Fibroblast of villous mesenchyme (primary cell): ENCODE results near the gene JAG1. TPM values are rescaled to one million over a fixed set of nuclear protein-coding genes. Genes with fewer than 3 reads are reported as not detected.

Experiments
- DNase-seq: peaks from one replicate; pipeline ENCODE4 v3.0.0-alpha.2; 2010; ENCODE audit warnings: low read depth
- H3K4me3 ChIP-seq: 2 replicates; pipeline ENCODE4 v1.5.1; 2011; ENCODE audit warnings: low read depth, mild to moderate bottlenecking, low read length
- CTCF ChIP-seq: IDR thresholded peaks from 2 replicates; pipeline ENCODE4 v1.5.1; 2012; ENCODE audit warnings: low read depth, mild to moderate bottlenecking, low read length; ENCODE audit not compliant: insufficient read depth
- total RNA-seq: library from RNA; depleted of rRNA; stranded (reverse); fragments of >200 nt; gene quantifications from 2 replicates; pipeline ENCODE4 v1.2.3, GENCODE V29; 2012

The JAG1 gene
- total RNA-seq, 1 donor, result 12.1 TPM

- H3K4me3 ChIP-seq, result no peak overlapping the region
- TF ChIP-seq CTCF, result no peak
- DNase-seq, result no peak
These were observed 28.6 kb downstream of the JAG1 start for GRCh38 chr20:10645205-10645570.

- no peak for TF ChIP-seq CTCF
- no peak overlapping the region for H3K4me3 ChIP-seq
- no peak for DNase-seq
These were observed 29.2 kb downstream of the JAG1 start for GRCh38 chr20:10644458-10645204.

GRCh38 chr20:10643560-10643873 is 30.3 kb downstream of the JAG1 start:
- no peak for DNase-seq
- no peak for TF ChIP-seq CTCF

GRCh38 chr20:10642856-10643559 is 30.8 kb downstream of the JAG1 start:
- H3K4me3 ChIP-seq, result no peak overlapping the region
- DNase-seq, result no peak
- TF ChIP-seq CTCF, result no peak

More at GRCh38 chr20:10643560-10643873, 30.3 kb downstream of the JAG1 start:
- H3K4me3 ChIP-seq, result no peak overlapping the region

GRCh38 chr20:10641893-10642292 is 31.9 kb downstream of the JAG1 start:
- no peak for TF ChIP-seq CTCF
- H3K4me3 ChIP-seq, result no peak overlapping the region
- no peak for DNase-seq

GRCh38 chr20:10641467-10641866 is 32.3 kb downstream of the JAG1 start:
- DNase-seq, result no peak
- no peak for TF ChIP-seq CTCF
- no peak overlapping the region for H3K4me3 ChIP-seq
